ENCODE results near the gene HOXA6. TPM values are rescaled to one million over a fixed set of nuclear protein-coding genes. Genes with fewer than 3 reads are reported as not detected.

The HOXA6 gene
- total and polyA plus RNA-seq, 9 of the 15 experiments (the other 6 are each of a cell fraction or from before 2014, with no cell fraction given), result not detected

- TF ChIP-seq CHD7 (IDR thresholded peaks at IDR 0.05; ENCODE audit: low read depth, low read length), result no peak
Measured at GRCh38 chr7:27098578-27099451, 48.8 kb downstream of the HOXA6 start (continued).
